OCI-LY7 (cell line): ENCODE results near the gene SLC26A4. TPM values are rescaled to one million over a fixed set of nuclear protein-coding genes. Genes with fewer than 3 reads are reported as not detected.

Experiments
- BruUV-seq: library from RNA; stranded (reverse); fragments of 400-500 nt; replicated peaks from 2 replicates; lab custom pipeline; 2021; lab: Mats Ljungman, UMichigan
- CTCF ChIA-PET: fragments of 300-600 bp; sonication (Branson Sonifier 250); formaldehyde crosslinking; loops from one replicate; lab custom pipeline; 2022; ENCODE audit warnings: antibody characterized with exemption; ENCODE audit not compliant: unreplicated experiment; lab: Charles Lee
- POLR2A ChIA-PET: fragments of 300-600 bp; sonication (Branson Sonifier 250); formaldehyde crosslinking; loops from one replicate; lab custom pipeline; 2022; ENCODE audit warnings: antibody characterized with exemption; lab: Charles Lee
- DNase-seq: peaks from one replicate; pipeline ENCODE4 v3.0.0-alpha.2; 2015; ENCODE audit warnings: low spot score
- H2AFZ ChIP-seq: fragments of 200-600 bp; sonication (generic), shearing (Covaris generic); 2 replicates; pipeline ENCODE4 v1.6.1; 2014; ENCODE audit warnings: mild to moderate bottlenecking, antibody characterized with exemption, low read length, moderate library complexity
- H3K27ac ChIP-seq: fragments of 200-600 bp; sonication (generic); 2 replicates; pipeline ENCODE4 v1.5.1; 2014; ENCODE audit warnings: mixed run types, low read depth, mild to moderate bottlenecking, moderate library complexity, low read length, inconsistent platforms; ENCODE audit not compliant: poor library complexity, severe bottlenecking
- H3K36me3 ChIP-seq: fragments of 200-600 bp; sonication (generic); 2 replicates; pipeline ENCODE4 v1.6.1; 2014; ENCODE audit warnings: mild to moderate bottlenecking, antibody characterized with exemption, low read length, moderate library complexity, mixed read lengths; ENCODE audit not compliant: insufficient read depth
- H3K4me1 ChIP-seq: fragments of 200-600 bp; sonication (generic); 2 replicates; pipeline ENCODE4 v1.5.1; 2014; ENCODE audit warnings: mild to moderate bottlenecking, low read length; ENCODE audit not compliant: insufficient read depth, poor library complexity, severe bottlenecking
- H3K4me2 ChIP-seq: fragments of 200-600 bp; sonication (generic); 2 replicates; pipeline ENCODE4 v1.6.1; 2014; ENCODE audit warnings: mild to moderate bottlenecking, low read length
- H3K4me3 ChIP-seq: fragments of 200-600 bp; sonication (generic); 2 replicates; pipeline ENCODE4 v1.5.1; 2014; ENCODE audit warnings: mild to moderate bottlenecking, low read depth, low read length; ENCODE audit not compliant: poor library complexity, severe bottlenecking
- H3K79me2 ChIP-seq: fragments of 200-600 bp; sonication (generic); 2 replicates; pipeline ENCODE4 v1.6.1; 2016; ENCODE audit warnings: low read depth, mild to moderate bottlenecking, low read length, moderate library complexity, mixed read lengths; ENCODE audit not compliant: insufficient read depth
- H3K9me2 ChIP-seq: fragments of 200-600 bp; sonication (generic); 2 replicates; pipeline ENCODE4 v1.6.1; 2016; ENCODE audit warnings: mild to moderate bottlenecking, low read length, mixed read lengths; ENCODE audit not compliant: insufficient read depth
- H3K9me3 ChIP-seq: fragments of 200-600 bp; sonication (generic); 2 replicates; pipeline ENCODE4 v1.6.1; 2014; ENCODE audit warnings: mild to moderate bottlenecking, mixed run types, low read length, mixed read lengths
- H4K20me1 ChIP-seq: fragments of 200-600 bp; sonication (generic); 2 replicates; pipeline ENCODE4 v1.6.1; 2014; ENCODE audit warnings: mild to moderate bottlenecking, antibody characterized with exemption, low read length, moderate library complexity, mixed read lengths; ENCODE audit not compliant: insufficient read depth
- CTCF ChIP-seq: fragments of 200-600 bp; sonication (generic); conservative IDR thresholded peaks from 2 replicates; pipeline ENCODE4 v1.5.1; 2014; ENCODE audit warnings: mild to moderate bottlenecking, antibody characterized with exemption, low read length, moderate library complexity, mixed read lengths
- EZH2phosphoT487 ChIP-seq: fragments of 200-600 bp; sonication (generic); IDR thresholded peaks from 2 replicates; pipeline ENCODE4 v1.6.1; 2018; ENCODE audit warnings: low read depth, borderline replicate concordance, mild to moderate bottlenecking, mixed run types, antibody characterized with exemption, low read length, moderate library complexity, mixed read lengths
- intact Hi-C: fragments of 100-400 bp; cut with micrococcal nuclease; formaldehyde crosslinking; loops from one replicate; pipeline ENCODE4 v1.10.0; 2022; ENCODE audit not compliant: unreplicated experiment
- total RNA-seq, 2 experiments: library from RNA; depleted of rRNA in 1 of 2; stranded (reverse); fragments of >200 nt in 1 of 2; shearing (Covaris generic) in 1 of 2; gene quantifications; 2 replicates each; pipeline ENCODE4 v1.2.3, GENCODE V29; 2014 to 2022

SLC26A4 gene
- total RNA-seq, 2 experiments from 2014 or later, result 0.27 TPM; not detected in 1

GRCh38 chr7:107659666-107660065, 962 bp upstream of the SLC26A4 start:
- ChIA-PET CTCF (no interaction called here), POLR2A (no interaction called here)
- Histone ChIP-seq H4K20me1 (no peaks in the 10 kb centered on the region), H2AFZ (no peak overlapping the region), H3K4me2 (no peak overlapping the region), H3K9me2 (no peaks in the 10 kb centered on the region), H3K27ac (no peak overlapping the region), H3K4me1 (no peaks in the 10 kb centered on the region), H3K9me3 (no peaks in the 10 kb centered on the region), H3K79me2 (no peaks in the 10 kb centered on the region), H3K36me3 (no peaks in the 10 kb centered on the region), H3K4me3 (no peak overlapping the region)
- intact Hi-C loops, result no loop called here
- no peak for DNase-seq
- no peak for TF ChIP-seq CTCF
- TF ChIP-seq EZH2phosphoT487, result no peak
- BruUV-seq, result no TSS peak

- intact Hi-C loops, result no loop called here
- no TSS peak for BruUV-seq
- Histone ChIP-seq H3K4me2 (no peak overlapping the region), H3K9me2 (no peaks in the 10 kb centered on the region), H3K27ac (no peak overlapping the region), H3K36me3 (no peaks in the 10 kb centered on the region), H3K9me3 (no peaks in the 10 kb centered on the region), H4K20me1 (no peaks in the 10 kb centered on the region), H3K4me3 (no peak overlapping the region), H2AFZ (no peak overlapping the region), H3K4me1 (no peaks in the 10 kb centered on the region), H3K79me2 (no peaks in the 10 kb centered on the region)
- no peak for DNase-seq
- ChIA-PET POLR2A (interaction anchor here (0.6 kb wide), 1 partner anchor 15 kb away, joined by 3 read pairs; no protein-coding TSS in a partner anchor), CTCF (no interaction called here)
- no peak for TF ChIP-seq CTCF
- no peak for TF ChIP-seq EZH2phosphoT487
Measured at GRCh38 chr7:107661081-107661864, 645 bp downstream of the SLC26A4 start.

GRCh38 chr7:107661865-107662379, 1.3 kb downstream of the SLC26A4 start:
- CTCF ChIA-PET, result no interaction called here
- H3K9me2 ChIP-seq, result no peaks in the 10 kb centered on the region
- H3K4me2 ChIP-seq, result no peak overlapping the region
- H3K36me3 ChIP-seq, result no peaks in the 10 kb centered on the region
- no peak overlapping the region for H3K27ac ChIP-seq
- no peak for TF ChIP-seq CTCF
- TF ChIP-seq EZH2phosphoT487, result no peak
- no peak for DNase-seq
- intact Hi-C loops, result no loop called here
- POLR2A ChIA-PET, result no interaction called here
- H3K4me3 ChIP-seq, result no peak overlapping the region
- H3K9me3 ChIP-seq, result no peaks in the 10 kb centered on the region
- BruUV-seq, result no TSS peak
- H4K20me1 ChIP-seq, result no peaks in the 10 kb centered on the region
- H3K79me2 ChIP-seq, result no peaks in the 10 kb centered on the region
- no peaks in the 10 kb centered on the region for H3K4me1 ChIP-seq
- no peak overlapping the region for H2AFZ ChIP-seq
